Keratinocyte (primary cell): ENCODE results near the gene OR4D1. TPM values are rescaled to one million over a fixed set of nuclear protein-coding genes. Genes with fewer than 3 reads are reported as not detected.

Experiments used
- DNase-seq: peaks from one replicate; pipeline ENCODE4 v3.0.0-alpha.2; 2011; ENCODE audit warnings: low read depth, missing footprints, low spot score
- FAIRE-seq: peaks from 2 replicates; lab custom pipeline; 2011; peaks lifted over from hg19 to GRCh38; lab: Jason Lieb, UNC
- H2AFZ ChIP-seq: 2 replicates; pipeline ENCODE4 v1.6.0; 2012; ENCODE audit warnings: low read length, control low read depth, inconsistent platforms; ENCODE audit not compliant: control insufficient read depth
- H3K27ac ChIP-seq: 2 replicates; pipeline ENCODE4 v1.5.1; 2011; ENCODE audit warnings: low read length; ENCODE audit not compliant: control insufficient read depth, insufficient read depth
- H3K27me3 ChIP-seq: 3 replicates; pipeline ENCODE4 v1.6.0; 2011; ENCODE audit warnings: low read length; ENCODE audit not compliant: control insufficient read depth, insufficient read depth; ENCODE audit errors: extremely low read depth
- H3K36me3 ChIP-seq, 2 experiments: 2 replicates in 1 of 2; 3 replicates in 1 of 2; pipeline ENCODE4 v1.5.1; 2011; ENCODE audit warnings: low read length in 2 of 2, mild to moderate bottlenecking in 1 of 2; ENCODE audit not compliant: control insufficient read depth in 2 of 2, insufficient read depth in 2 of 2; ENCODE audit errors: extremely low read depth in 1 of 2
- H3K4me1 ChIP-seq: 3 replicates; pipeline ENCODE4 v1.5.1; 2011; ENCODE audit warnings: low read length; ENCODE audit not compliant: control insufficient read depth, insufficient read depth; ENCODE audit errors: extremely low read depth
- H3K4me2 ChIP-seq: 3 replicates; pipeline ENCODE4 v1.6.0; 2011; ENCODE audit warnings: low read depth, low read length; ENCODE audit not compliant: control insufficient read depth, insufficient read depth; ENCODE audit errors: extremely low read depth
- H3K4me3 ChIP-seq, 3 experiments: fragments of 200-600 bp in 1 of 3; sonication (generic) in 1 of 3; 2 replicates in 2 of 3; 3 replicates in 1 of 3; pipeline ENCODE4 v1.5.1; 2011 to 2016; ENCODE audit warnings: low read length in 3 of 3, mild to moderate bottlenecking in 3 of 3, control low read depth in 2 of 3, inconsistent platforms in 1 of 3, low read depth in 1 of 3, mixed read lengths in 1 of 3, mixed run types in 1 of 3, moderate library complexity in 1 of 3; ENCODE audit not compliant: control insufficient read depth in 2 of 3, insufficient read depth in 2 of 3; ENCODE audit errors: extremely low read depth in 1 of 3
- H3K79me2 ChIP-seq: 2 replicates; pipeline ENCODE4 v1.6.0; 2012; ENCODE audit warnings: low read length; ENCODE audit not compliant: control insufficient read depth, insufficient read depth
- H3K9ac ChIP-seq: 3 replicates; pipeline ENCODE4 v1.6.0; 2011; ENCODE audit warnings: low read length; ENCODE audit not compliant: control insufficient read depth, insufficient read depth; ENCODE audit errors: extremely low read depth
- H3K9me1 ChIP-seq: 3 replicates; pipeline ENCODE4 v1.6.0; 2011; ENCODE audit warnings: low read length; ENCODE audit not compliant: control insufficient read depth, insufficient read depth; ENCODE audit errors: extremely low read depth
- H3K9me3 ChIP-seq: 2 replicates; pipeline ENCODE4 v1.5.1; 2012; ENCODE audit warnings: low read depth, low read length; ENCODE audit not compliant: control insufficient read depth
- H4K20me1 ChIP-seq: 3 replicates; pipeline ENCODE4 v1.6.0; 2011; ENCODE audit warnings: low read length; ENCODE audit not compliant: control insufficient read depth, insufficient read depth; ENCODE audit errors: extremely low read depth
- CTCF ChIP-seq, 3 experiments: IDR thresholded peaks in 1 of 3; conservative IDR thresholded peaks in 1 of 3; optimal IDR thresholded peaks in 1 of 3; 2 replicates in 2 of 3; 3 replicates in 1 of 3; pipeline versions ENCODE3 to v1.5.1; 2011; ENCODE audit warnings: low read length in 3 of 3, mild to moderate bottlenecking in 3 of 3, moderate library complexity in 2 of 3, control low read depth in 1 of 3, inconsistent platforms in 1 of 3; ENCODE audit not compliant: insufficient read depth in 2 of 3; ENCODE audit errors: extremely low read depth in 1 of 3
- EZH2 ChIP-seq: IDR thresholded peaks from one replicate; pipeline ENCODE4 v1.6.1; 2012; ENCODE audit warnings: inconsistent platforms, mild to moderate bottlenecking, low read length, moderate library complexity
- dilution Hi-C: fragments of 300-500 bp; cut with MboI; formaldehyde crosslinking; loops from one replicate; pipeline ENCODE4 v1.7.0; 2020; ENCODE audit warnings: low sequenced_read_pairs; ENCODE audit not compliant: extremely low pct_ligation_motif_present
- polyA plus RNA-seq, 5 experiments: library from polyadenylated mRNA; depleted of rRNA in 3 of 5; stranded (reverse) in 3 of 5; stranded (forward) in 1 of 5; unstranded in 1 of 5; fragments of >200 nt; gene quantifications; 1 replicate in 1 of 5; 2 replicates in 3 of 5; 3 replicates in 1 of 5; pipeline versions ENCODE4 v1.2.1 to v1.2.3, GENCODE V29; 2011 to 2012; ENCODE audit warnings: missing spikeins in 2 of 5, low read depth in 1 of 5, low replicate concordance in 1 of 5

The OR4D1 gene
- polyA plus RNA-seq, 1 donor (not counting 4 experiments of a cell fraction or from before 2014, with no cell fraction given): not detected

- Histone ChIP-seq H3K4me1 (peaks cover 14% of the 10 kb centered on the region), H3K9me1 (no peaks in the 10 kb centered on the region), H3K4me2 (no peak overlapping the region), H3K36me3 (no peaks in the 10 kb centered on the region), H2AFZ (no peak overlapping the region), H4K20me1 (no peaks in the 10 kb centered on the region), H3K9ac (no peak overlapping the region), H3K4me3 (no peak overlapping the region), H3K27me3 (peaks cover 8% of the 10 kb centered on the region), H3K9me3 (no peaks in the 10 kb centered on the region), H3K27ac (no peak overlapping the region), H3K79me2 (no peaks in the 10 kb centered on the region)
- FAIRE-seq (no peak), DNase-seq (no peak)
- TF ChIP-seq EZH2 (no peak), CTCF (optimal IDR thresholded peaks at IDR 0.05 in 1 of 3, IDR thresholded peaks at IDR 0.05 in 1 of 3, conservative IDR thresholded peaks at IDR 0.05 in 1 of 3; ENCODE audit: extremely low read depth in 1 of 3, insufficient read depth in 2 of 3, low read length in 3 of 3) (no peak)
- dilution Hi-C loops: no loop called here
Measured at GRCh38 chr17:58184986-58185761, 37.0 kb downstream of the OR4D1 start.

GRCh38 chr17:58186591-58186990, 38.4 kb downstream of the OR4D1 start:
- no peak for DNase-seq
- no peaks in the 10 kb centered on the region for H3K9me1 ChIP-seq
- no peaks in the 10 kb centered on the region for H3K9me3 ChIP-seq
- H3K36me3 ChIP-seq: no peaks in the 10 kb centered on the region
- H2AFZ ChIP-seq: no peak overlapping the region
- no peak overlapping the region for H3K4me3 ChIP-seq
- no peak for TF ChIP-seq EZH2
- TF ChIP-seq CTCF (optimal IDR thresholded peaks at IDR 0.05 in 1 of 3, IDR thresholded peaks at IDR 0.05 in 1 of 3, conservative IDR thresholded peaks at IDR 0.05 in 1 of 3; ENCODE audit: extremely low read depth in 1 of 3, insufficient read depth in 2 of 3, low read length in 3 of 3): no peak
- H3K79me2 ChIP-seq: no peaks in the 10 kb centered on the region
- no peak overlapping the region for H3K27ac ChIP-seq
- peaks cover 15% of the 10 kb centered on the region for H3K4me1 ChIP-seq
- no peak overlapping the region for H3K9ac ChIP-seq
- no peak for FAIRE-seq
- H3K4me2 ChIP-seq: no peak overlapping the region
- dilution Hi-C loops: no loop called here
- H3K27me3 ChIP-seq: peaks cover 4% of the 10 kb centered on the region
- H4K20me1 ChIP-seq: no peaks in the 10 kb centered on the region
